Inflammatory macrophage (primary cell): ENCODE results near the gene PTPRCAP.

Experiments used
- DNase-seq, 2 donors: peaks; one replicate each; pipeline ENCODE4 v3.0.0-alpha.2; 2020 to 2022

Gene PTPRCAP

GRCh38 chr11:67395555-67396258 is 41.8 kb downstream of the PTPRCAP start:
- DNase-seq = no peak

GRCh38 chr11:67393990-67394389 is 43.5 kb downstream of the PTPRCAP start:
- DNase-seq = no peak

- no peak for DNase-seq
Measured at GRCh38 chr11:67393437-67393836, 44.0 kb downstream of the PTPRCAP start.

GRCh38 chr11:67392183-67392715 is 45.2 kb downstream of the PTPRCAP start:
- no peak for DNase-seq

GRCh38 chr11:67391304-67392182 is 45.9 kb downstream of the PTPRCAP start, which contains the start of gene RAD9A:
Gene RAD9A, plus strand, starts transcription at chr11:67391986. Its CDS starts 59 bp downstream, at chr11:67392045.
- peak; percentile 92 to 95 for DNase-seq

GRCh38 chr11:67390947-67391303 is 46.6 kb downstream of the PTPRCAP start:
- no peak for DNase-seq

- no peak for DNase-seq
Measured at GRCh38 chr11:67389477-67389876, 48.0 kb downstream of the PTPRCAP start.

- DNase-seq = no peak
Measured at GRCh38 chr11:67387518-67387917, 50.0 kb downstream of the PTPRCAP start.

GRCh38 chr11:67387069-67387468 is 50.4 kb downstream of the PTPRCAP start:
- peak; percentile 58 to 77 for DNase-seq
